HCT116 (cell line): ENCODE results near the gene PXK. TPM values are rescaled to one million over a fixed set of nuclear protein-coding genes. Genes with fewer than 3 reads are reported as not detected.

Experiments used
- ATAC-seq: fragments of 200-7000 bp; cut with Tn5 transposase; 2 replicates; pipeline ENCODE4 v1.9.1; 2020; ENCODE audit warnings: mild to moderate bottlenecking, moderate library complexity
- BruUV-seq: library from RNA; stranded (reverse); fragments of 400-500 nt; replicated peaks from 2 replicates; lab custom pipeline; 2021; lab: Mats Ljungman, UMichigan
- CTCF ChIA-PET: fragments of 300-600 bp; sonication (Branson Sonifier 250); formaldehyde crosslinking; loops from one replicate; lab custom pipeline; 2021; ENCODE audit warnings: antibody characterized with exemption; lab: Charles Lee
- POLR2A ChIA-PET: fragments of 300-600, 350-600 bp; sonication (Branson Sonifier 250); formaldehyde crosslinking; loops from one replicate; lab custom pipeline; 2021; ENCODE audit warnings: antibody characterized with exemption; lab: Charles Lee
- RAD21 ChIA-PET, 2 experiments: fragments of 300-600 bp; sonication (Branson Sonifier 250); formaldehyde crosslinking; loops; one replicate each; lab custom pipeline; 2023; ENCODE audit warnings: low total read pairs in 2 of 2; ENCODE audit not compliant: uncharacterized antibody in 2 of 2, unreplicated experiment in 2 of 2, low non-redundant PET in 1 of 2; lab: Charles Lee
- DNase-seq: peaks from one replicate; pipeline ENCODE4 v3.0.0-alpha.2; 2010; ENCODE audit warnings: low read depth, low spot score
- H2AFZ ChIP-seq: fragments of 200-600 bp; shearing (Covaris generic), sonication (generic); 2 replicates; pipeline ENCODE4 v1.6.1; 2017; ENCODE audit warnings: low read depth, mixed run types, mixed read lengths, antibody characterized with exemption, low read length; ENCODE audit not compliant: poor library complexity, severe bottlenecking
- H3K27ac ChIP-seq: 2 replicates; pipeline ENCODE4 v1.5.1; 2012; ENCODE audit warnings: low read depth, low read length
- H3K27me3 ChIP-seq: fragments of 200-600 bp; sonication (generic); 2 replicates; pipeline ENCODE4 v1.6.1; 2016; ENCODE audit warnings: mixed run types, low read length, mixed read lengths; ENCODE audit not compliant: insufficient read depth
- H3K36me3 ChIP-seq, 2 experiments: fragments of 200-500 bp in 1 of 2; fragments of 200-600 bp in 1 of 2; sonication (Bioruptor generic) in 1 of 2; sonication (generic) in 1 of 2; 2 replicates each; pipeline versions ENCODE4 v1.5.1 to v1.6.1; 2014 to 2016; ENCODE audit warnings: low read length in 2 of 2, inconsistent platforms in 1 of 2, mixed read lengths in 1 of 2, mixed run types in 1 of 2; ENCODE audit not compliant: insufficient read depth in 2 of 2, control insufficient read depth in 1 of 2
- H3K4me1 ChIP-seq, 2 experiments: fragments of 200-600 bp in 1 of 2; sonication (generic) in 1 of 2; 2 replicates each; pipeline versions ENCODE4 v1.5.1 to v1.6.1; 2012 to 2017; ENCODE audit warnings: low read length in 2 of 2, inconsistent platforms in 1 of 2, mild to moderate bottlenecking in 1 of 2, mixed read lengths in 1 of 2, mixed run types in 1 of 2, moderate library complexity in 1 of 2; ENCODE audit not compliant: insufficient read depth in 2 of 2, control insufficient read depth in 1 of 2
- H3K4me2 ChIP-seq: fragments of 200-600 bp; sonication (generic); 2 replicates; pipeline ENCODE4 v1.6.1; 2017; ENCODE audit warnings: mixed run types, low read length, mixed read lengths
- H3K4me3 ChIP-seq, 2 experiments: fragments of 200-600 bp in 1 of 2; sonication (generic) in 1 of 2; replicated peaks in 1 of 2; 2 replicates each; pipeline ENCODE4 v1.5.1; 2011 to 2016; ENCODE audit warnings: low read length in 2 of 2, control low read depth in 1 of 2, low read depth in 1 of 2, mild to moderate bottlenecking in 1 of 2, mixed read lengths in 1 of 2, mixed run types in 1 of 2
- H3K79me2 ChIP-seq: fragments of 200-600 bp; sonication (generic); 2 replicates; pipeline ENCODE4 v1.6.1; 2017; ENCODE audit warnings: mild to moderate bottlenecking, mixed run types, low read length, moderate library complexity, mixed read lengths; ENCODE audit not compliant: insufficient read depth
- H3K9ac ChIP-seq: fragments of 200-600 bp; sonication (generic); 2 replicates; pipeline ENCODE4 v1.6.1; 2016; ENCODE audit warnings: low read length, mixed read lengths
- H3K9me2 ChIP-seq: fragments of 200-600 bp; sonication (generic), shearing (Covaris generic); 2 replicates; pipeline ENCODE4 v1.6.1; 2017; ENCODE audit warnings: mixed run types, mild to moderate bottlenecking, moderate library complexity; ENCODE audit not compliant: insufficient read depth
- H3K9me3 ChIP-seq, 2 experiments: fragments of 200-500 bp in 1 of 2; fragments of 200-600 bp in 1 of 2; sonication (Bioruptor generic) in 1 of 2; sonication (generic) in 1 of 2; 2 replicates each; pipeline ENCODE4 v1.6.1; 2014 to 2017; ENCODE audit warnings: low read length in 2 of 2, mixed read lengths in 2 of 2, inconsistent platforms in 1 of 2, low read depth in 1 of 2, mild to moderate bottlenecking in 1 of 2, mixed run types in 1 of 2, moderate library complexity in 1 of 2; ENCODE audit not compliant: control insufficient read depth in 1 of 2, insufficient read depth in 1 of 2
- H4K20me1 ChIP-seq: fragments of 200-600 bp; sonication (generic), shearing (Covaris generic); 2 replicates; pipeline ENCODE4 v1.6.1; 2017; ENCODE audit warnings: mixed run types, mild to moderate bottlenecking, moderate library complexity; ENCODE audit not compliant: insufficient read depth
- ATF3 ChIP-seq: IDR thresholded peaks from 2 replicates; pipeline ENCODE4 v1.6.1; 2012
- CBX3 ChIP-seq: IDR thresholded peaks from 2 replicates; pipeline ENCODE4 v1.6.1; 2012; ENCODE audit warnings: low read depth
- CEBPB ChIP-seq: IDR thresholded peaks from 2 replicates; pipeline ENCODE4 v1.6.1; 2012; ENCODE audit warnings: low read depth
- CTCF ChIP-seq, 3 experiments: fragments of 200-600 bp in 1 of 3; sonication (generic) in 1 of 3; IDR thresholded peaks in 2 of 3; conservative IDR thresholded peaks in 1 of 3; 2 replicates each; pipeline ENCODE4 v1.5.1; 2012 to 2017; ENCODE audit warnings: low read depth in 2 of 3, low read length in 2 of 3, antibody characterized with exemption in 1 of 3, borderline replicate concordance in 1 of 3, control low read depth in 1 of 3, mild to moderate bottlenecking in 1 of 3, mixed read lengths in 1 of 3, mixed run types in 1 of 3, moderate library complexity in 1 of 3; ENCODE audit not compliant: insufficient read depth in 1 of 3
- ELF1 ChIP-seq: IDR thresholded peaks from 2 replicates; pipeline ENCODE4 v1.6.1; 2012; ENCODE audit warnings: low read depth, borderline replicate concordance
- EZH2phosphoT487 ChIP-seq: fragments of 200-600 bp; IDR thresholded peaks from 2 replicates; pipeline ENCODE4 v1.6.1; 2018; ENCODE audit warnings: antibody characterized with exemption, borderline replicate concordance
- FOSL1 ChIP-seq: IDR thresholded peaks from 2 replicates; pipeline ENCODE4 v1.6.1; 2012; ENCODE audit warnings: low read depth
- JUND ChIP-seq: IDR thresholded peaks from 2 replicates; pipeline ENCODE4 v1.6.1; 2012
- POLR2A ChIP-seq: IDR thresholded peaks from 2 replicates; pipeline ENCODE4 v1.7.0; 2011; ENCODE audit warnings: borderline replicate concordance; ENCODE audit not compliant: insufficient read depth, insufficient read length; ENCODE audit errors: extremely low read depth
- POLR2AphosphoS5 ChIP-seq: IDR thresholded peaks from 2 replicates; pipeline ENCODE4 v1.6.1; 2011; ENCODE audit warnings: mild to moderate bottlenecking, low read depth, low read length, moderate library complexity
- REST ChIP-seq: IDR thresholded peaks from 2 replicates; pipeline ENCODE4 v1.6.1; 2012; ENCODE audit warnings: low read depth
- SIN3A ChIP-seq: IDR thresholded peaks from 2 replicates; pipeline ENCODE4 v1.6.1; 2012; ENCODE audit warnings: low read depth
- SP1 ChIP-seq: IDR thresholded peaks from 2 replicates; pipeline ENCODE4 v1.6.1; 2012; ENCODE audit warnings: low read depth
- SRF ChIP-seq: IDR thresholded peaks from 2 replicates; pipeline ENCODE4 v1.6.1; 2012; ENCODE audit warnings: low read depth
- TCF7L2 ChIP-seq: IDR thresholded peaks from 2 replicates; pipeline ENCODE4 v1.7.0; 2011; ENCODE audit warnings: borderline replicate concordance, inconsistent platforms; ENCODE audit not compliant: insufficient read depth, insufficient read length; ENCODE audit errors: extremely low read depth
- intact Hi-C: fragments of 100-400 bp; cut with micrococcal nuclease; formaldehyde crosslinking; loops from 2 replicates; pipeline ENCODE4 v1.10.0; 2022
- total RNA-seq: library from RNA; stranded (reverse); gene quantifications from one replicate; pipeline ENCODE4 v1.2.1, GENCODE V29; 2021; ENCODE audit not compliant: unreplicated experiment

Gene PXK
- total RNA-seq, 1 experiment from 2014 or later = 10.2 TPM

GRCh38 chr3:58329922-58330413, 2.7 kb upstream of the PXK start:
- Histone ChIP-seq H4K20me1 (no peaks in the 10 kb centered on the region), H3K27ac (no peak overlapping the region), H2AFZ (no peak overlapping the region), H3K9me2 (no peaks in the 10 kb centered on the region), H3K4me2 (no peak overlapping the region), H3K79me2 (no peaks in the 10 kb centered on the region), H3K27me3 (no peaks in the 10 kb centered on the region), H3K9me3 (no peaks in the 10 kb centered on the region), H3K4me3 (no peak overlapping the region), H3K36me3 (no peaks in the 10 kb centered on the region), H3K4me1 (peaks cover 14 to 23% of the 10 kb centered on the region in 2 experiments; a peak in 3 of 4 replicates), H3K9ac (no peak overlapping the region)
- ATAC-seq (no peak), DNase-seq (no peak)
- ChIA-PET POLR2A (no interaction called here), CTCF (no interaction called here), RAD21 (no interaction called here)
- BruUV-seq = no TSS peak
- no peak for TF ChIP-seq CEBPB
- no peak for TF ChIP-seq FOSL1
- TF ChIP-seq POLR2A = no peak
- TF ChIP-seq JUND = no peak
- no peak for TF ChIP-seq SIN3A
- TF ChIP-seq ATF3 = no peak
- intact Hi-C loops = no loop called here

- Histone ChIP-seq H3K79me2 (no peaks in the 10 kb centered on the region), H3K27me3 (no peaks in the 10 kb centered on the region), H3K27ac (no peak overlapping the region), H3K36me3 (no peaks in the 10 kb centered on the region), H2AFZ (no peak overlapping the region), H3K9me3 (no peaks in the 10 kb centered on the region), H3K4me1 (peaks cover 14 to 33% of the 10 kb centered on the region in 2 experiments; a peak in 3 of 4 replicates), H3K9ac (no peak overlapping the region), H4K20me1 (no peaks in the 10 kb centered on the region), H3K4me3 (peak overlapping the region in 1 of 2 experiments; percentile 74; a peak in 1 of 4 replicates)
- ChIA-PET RAD21 (no interaction called here), CTCF (no interaction called here), POLR2A (no interaction called here)
- ATAC-seq = no peak
- no TSS peak for BruUV-seq
- intact Hi-C loops = loop anchor here (2.0 kb wide), 1 partner anchor 161 kb away; the partner anchor contains the start of gene KCTD6
- TF ChIP-seq EZH2phosphoT487 (no peak), CTCF (IDR thresholded peaks at IDR 0.05 in 2 of 3, conservative IDR thresholded peaks at IDR 0.05 in 1 of 3; ENCODE audit: borderline replicate concordance in 1 of 3, insufficient read depth in 1 of 3, low read depth in 2 of 3, low read length in 2 of 3) (no peak), REST (no peak), ATF3 (no peak), POLR2AphosphoS5 (no peak), SRF (no peak), TCF7L2 (no peak), SP1 (no peak), SIN3A (no peak), CBX3 (no peak), ELF1 (no peak)
- TF ChIP-seq, all 23 proteins: peak for 0
- Histone ChIP-seq H3K4me2 (peak overlapping the region; percentile 95), H3K9me2 (no peaks in the 10 kb centered on the region)
- DNase-seq = no peak
Observed at GRCh38 chr3:58331593-58332152, 1.0 kb upstream of the PXK start.
